HCT116 (cell line): ENCODE data around the gene LRP1B. TPM values are rescaled to one million over a fixed set of nuclear protein-coding genes. Genes with fewer than 3 reads are reported as not detected.

Experiments used
- ATAC-seq: fragments of 200-7000 bp; cut with Tn5 transposase; 2 replicates; pipeline ENCODE4 v1.9.1; 2020; ENCODE audit warnings: mild to moderate bottlenecking, moderate library complexity
- BruUV-seq: library from RNA; stranded (reverse); fragments of 400-500 nt; replicated peaks from 2 replicates; lab custom pipeline; 2021; lab: Mats Ljungman, UMichigan
- CTCF ChIA-PET: fragments of 300-600 bp; sonication (Branson Sonifier 250); formaldehyde crosslinking; loops from one replicate; lab custom pipeline; 2021; ENCODE audit warnings: antibody characterized with exemption; lab: Charles Lee
- POLR2A ChIA-PET: fragments of 300-600, 350-600 bp; sonication (Branson Sonifier 250); formaldehyde crosslinking; loops from one replicate; lab custom pipeline; 2021; ENCODE audit warnings: antibody characterized with exemption; lab: Charles Lee
- RAD21 ChIA-PET, 2 experiments: fragments of 300-600 bp; sonication (Branson Sonifier 250); formaldehyde crosslinking; loops; one replicate each; lab custom pipeline; 2023; ENCODE audit warnings: low total read pairs in 2 of 2; ENCODE audit not compliant: uncharacterized antibody in 2 of 2, unreplicated experiment in 2 of 2, low non-redundant PET in 1 of 2; lab: Charles Lee
- DNase-seq: peaks from one replicate; pipeline ENCODE4 v3.0.0-alpha.2; 2010; ENCODE audit warnings: low read depth, low spot score
- H2AFZ ChIP-seq: fragments of 200-600 bp; shearing (Covaris generic), sonication (generic); 2 replicates; pipeline ENCODE4 v1.6.1; 2017; ENCODE audit warnings: low read depth, mixed run types, mixed read lengths, antibody characterized with exemption, low read length; ENCODE audit not compliant: poor library complexity, severe bottlenecking
- H3K27ac ChIP-seq: 2 replicates; pipeline ENCODE4 v1.5.1; 2012; ENCODE audit warnings: low read depth, low read length
- H3K27me3 ChIP-seq: fragments of 200-600 bp; sonication (generic); 2 replicates; pipeline ENCODE4 v1.6.1; 2016; ENCODE audit warnings: mixed run types, low read length, mixed read lengths; ENCODE audit not compliant: insufficient read depth
- H3K36me3 ChIP-seq, 2 experiments: fragments of 200-500 bp in 1 of 2; fragments of 200-600 bp in 1 of 2; sonication (Bioruptor generic) in 1 of 2; sonication (generic) in 1 of 2; 2 replicates each; pipeline versions ENCODE4 v1.5.1 to v1.6.1; 2014 to 2016; ENCODE audit warnings: low read length in 2 of 2, inconsistent platforms in 1 of 2, mixed read lengths in 1 of 2, mixed run types in 1 of 2; ENCODE audit not compliant: insufficient read depth in 2 of 2, control insufficient read depth in 1 of 2
- H3K4me1 ChIP-seq, 2 experiments: fragments of 200-600 bp in 1 of 2; sonication (generic) in 1 of 2; 2 replicates each; pipeline versions ENCODE4 v1.5.1 to v1.6.1; 2012 to 2017; ENCODE audit warnings: low read length in 2 of 2, inconsistent platforms in 1 of 2, mild to moderate bottlenecking in 1 of 2, mixed read lengths in 1 of 2, mixed run types in 1 of 2, moderate library complexity in 1 of 2; ENCODE audit not compliant: insufficient read depth in 2 of 2, control insufficient read depth in 1 of 2
- H3K4me2 ChIP-seq: fragments of 200-600 bp; sonication (generic); 2 replicates; pipeline ENCODE4 v1.6.1; 2017; ENCODE audit warnings: mixed run types, low read length, mixed read lengths
- H3K4me3 ChIP-seq, 2 experiments: fragments of 200-600 bp in 1 of 2; sonication (generic) in 1 of 2; replicated peaks in 1 of 2; 2 replicates each; pipeline ENCODE4 v1.5.1; 2011 to 2016; ENCODE audit warnings: low read length in 2 of 2, control low read depth in 1 of 2, low read depth in 1 of 2, mild to moderate bottlenecking in 1 of 2, mixed read lengths in 1 of 2, mixed run types in 1 of 2
- H3K79me2 ChIP-seq: fragments of 200-600 bp; sonication (generic); 2 replicates; pipeline ENCODE4 v1.6.1; 2017; ENCODE audit warnings: mild to moderate bottlenecking, mixed run types, low read length, moderate library complexity, mixed read lengths; ENCODE audit not compliant: insufficient read depth
- H3K9ac ChIP-seq: fragments of 200-600 bp; sonication (generic); 2 replicates; pipeline ENCODE4 v1.6.1; 2016; ENCODE audit warnings: low read length, mixed read lengths
- H3K9me2 ChIP-seq: fragments of 200-600 bp; sonication (generic), shearing (Covaris generic); 2 replicates; pipeline ENCODE4 v1.6.1; 2017; ENCODE audit warnings: mixed run types, mild to moderate bottlenecking, moderate library complexity; ENCODE audit not compliant: insufficient read depth
- H3K9me3 ChIP-seq, 2 experiments: fragments of 200-500 bp in 1 of 2; fragments of 200-600 bp in 1 of 2; sonication (Bioruptor generic) in 1 of 2; sonication (generic) in 1 of 2; 2 replicates each; pipeline ENCODE4 v1.6.1; 2014 to 2017; ENCODE audit warnings: low read length in 2 of 2, mixed read lengths in 2 of 2, inconsistent platforms in 1 of 2, low read depth in 1 of 2, mild to moderate bottlenecking in 1 of 2, mixed run types in 1 of 2, moderate library complexity in 1 of 2; ENCODE audit not compliant: control insufficient read depth in 1 of 2, insufficient read depth in 1 of 2
- H4K20me1 ChIP-seq: fragments of 200-600 bp; sonication (generic), shearing (Covaris generic); 2 replicates; pipeline ENCODE4 v1.6.1; 2017; ENCODE audit warnings: mixed run types, mild to moderate bottlenecking, moderate library complexity; ENCODE audit not compliant: insufficient read depth
- CEBPB ChIP-seq: IDR thresholded peaks from 2 replicates; pipeline ENCODE4 v1.6.1; 2012; ENCODE audit warnings: low read depth
- EGR1 ChIP-seq: IDR thresholded peaks from 2 replicates; pipeline ENCODE4 v1.6.1; 2012; ENCODE audit warnings: low read depth
- ELF1 ChIP-seq: IDR thresholded peaks from 2 replicates; pipeline ENCODE4 v1.6.1; 2012; ENCODE audit warnings: low read depth, borderline replicate concordance
- EZH2 ChIP-seq: fragments of 200-600 bp; sonication (generic); IDR thresholded peaks from 2 replicates; pipeline ENCODE4 v1.6.1; 2017; ENCODE audit warnings: antibody characterized with exemption, mixed run types
- EZH2phosphoT487 ChIP-seq: fragments of 200-600 bp; IDR thresholded peaks from 2 replicates; pipeline ENCODE4 v1.6.1; 2018; ENCODE audit warnings: antibody characterized with exemption, borderline replicate concordance
- FOSL1 ChIP-seq: IDR thresholded peaks from 2 replicates; pipeline ENCODE4 v1.6.1; 2012; ENCODE audit warnings: low read depth
- JUND ChIP-seq: IDR thresholded peaks from 2 replicates; pipeline ENCODE4 v1.6.1; 2012
- POLR2A ChIP-seq: IDR thresholded peaks from 2 replicates; pipeline ENCODE4 v1.7.0; 2011; ENCODE audit warnings: borderline replicate concordance; ENCODE audit not compliant: insufficient read depth, insufficient read length; ENCODE audit errors: extremely low read depth
- POLR2AphosphoS5 ChIP-seq: IDR thresholded peaks from 2 replicates; pipeline ENCODE4 v1.6.1; 2011; ENCODE audit warnings: mild to moderate bottlenecking, low read depth, low read length, moderate library complexity
- RAD21 ChIP-seq: IDR thresholded peaks from 2 replicates; pipeline ENCODE4 v1.6.1; 2012; ENCODE audit warnings: low read depth, mild to moderate bottlenecking
- SIN3A ChIP-seq: IDR thresholded peaks from 2 replicates; pipeline ENCODE4 v1.6.1; 2012; ENCODE audit warnings: low read depth
- SRF ChIP-seq: IDR thresholded peaks from 2 replicates; pipeline ENCODE4 v1.6.1; 2012; ENCODE audit warnings: low read depth
- YY1 ChIP-seq: IDR thresholded peaks from 2 replicates; pipeline ENCODE4 v1.6.1; 2011; ENCODE audit warnings: low read length, low read depth, moderate library complexity, mild to moderate bottlenecking; ENCODE audit not compliant: insufficient replicate concordance; ENCODE audit errors: extremely low read depth
- ZFX ChIP-seq: fragments of 450-650 bp; IDR thresholded peaks from 2 replicates; pipeline ENCODE4 v1.6.1; 2017
- ZNF274 ChIP-seq: fragments of 200-500 bp; sonication (Bioruptor generic); IDR thresholded peaks from 2 replicates; pipeline ENCODE4 v1.6.1; 2014; ENCODE audit warnings: mild to moderate bottlenecking, low read depth, low read length, inconsistent platforms
- intact Hi-C: fragments of 100-400 bp; cut with micrococcal nuclease; formaldehyde crosslinking; loops from 2 replicates; pipeline ENCODE4 v1.10.0; 2022
- total RNA-seq: library from RNA; stranded (reverse); gene quantifications from one replicate; pipeline ENCODE4 v1.2.1, GENCODE V29; 2021; ENCODE audit not compliant: unreplicated experiment
- TF ChIP-seq, protein P1 (sequence below), 3 experiments: fragments of 200-600 bp in 1 of 3; sonication (generic) in 1 of 3; IDR thresholded peaks in 2 of 3; conservative IDR thresholded peaks in 1 of 3; 2 replicates each; pipeline ENCODE4 v1.5.1; 2012 to 2017; ENCODE audit warnings: low read depth in 2 of 3, low read length in 2 of 3, antibody characterized with exemption in 1 of 3, borderline replicate concordance in 1 of 3, control low read depth in 1 of 3, mild to moderate bottlenecking in 1 of 3, mixed read lengths in 1 of 3, mixed run types in 1 of 3, moderate library complexity in 1 of 3; ENCODE audit not compliant: insufficient read depth in 1 of 3
- TF ChIP-seq, protein P2 (sequence below): IDR thresholded peaks from 2 replicates; pipeline ENCODE4 v1.6.1; 2011; ENCODE audit warnings: mild to moderate bottlenecking, low read length, moderate library complexity; ENCODE audit not compliant: insufficient replicate concordance; ENCODE audit errors: extremely low read depth
- TF ChIP-seq, protein P3 (sequence below): IDR thresholded peaks from 2 replicates; pipeline ENCODE4 v1.6.1; 2012

Gene LRP1B
- total RNA-seq, 1 experiment from 2014 or later: 0.34 TPM

DNA sequence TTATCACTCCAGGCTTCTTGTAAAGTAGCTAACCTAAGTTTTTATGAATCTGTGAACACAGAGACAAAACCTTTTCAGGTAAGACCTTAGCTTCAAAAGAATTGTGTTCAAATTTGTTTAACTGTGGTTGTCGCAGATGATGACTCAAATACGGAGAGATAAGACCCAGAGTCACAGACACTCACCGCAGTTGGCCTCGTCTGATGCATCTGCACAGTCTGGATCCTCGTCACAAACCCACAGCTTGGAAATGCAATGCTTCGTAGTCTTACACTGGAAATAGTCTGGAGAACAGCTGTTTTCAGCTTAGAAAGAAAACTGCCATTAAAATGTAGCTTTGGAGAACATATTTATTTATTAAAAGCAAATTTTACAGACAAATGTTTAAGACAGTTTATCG lies 1688.5 kb downstream of the LRP1B start:
- BruUV-seq: no TSS peak
- H3K4me1 ChIP-seq: no peaks in the 10 kb centered on the region
- TF ChIP-seq ZFX (no peak), SRF (no peak), CEBPB (no peak), JUND (no peak), EZH2 (no peak), YY1 (no peak), RAD21 (no peak), ZNF274 (no peak), EGR1 (no peak), FOSL1 (no peak), POLR2AphosphoS5 (no peak), SIN3A (no peak), ELF1 (no peak), POLR2A (no peak), EZH2phosphoT487 (no peak)
- TF ChIP-seq, protein P1, sequence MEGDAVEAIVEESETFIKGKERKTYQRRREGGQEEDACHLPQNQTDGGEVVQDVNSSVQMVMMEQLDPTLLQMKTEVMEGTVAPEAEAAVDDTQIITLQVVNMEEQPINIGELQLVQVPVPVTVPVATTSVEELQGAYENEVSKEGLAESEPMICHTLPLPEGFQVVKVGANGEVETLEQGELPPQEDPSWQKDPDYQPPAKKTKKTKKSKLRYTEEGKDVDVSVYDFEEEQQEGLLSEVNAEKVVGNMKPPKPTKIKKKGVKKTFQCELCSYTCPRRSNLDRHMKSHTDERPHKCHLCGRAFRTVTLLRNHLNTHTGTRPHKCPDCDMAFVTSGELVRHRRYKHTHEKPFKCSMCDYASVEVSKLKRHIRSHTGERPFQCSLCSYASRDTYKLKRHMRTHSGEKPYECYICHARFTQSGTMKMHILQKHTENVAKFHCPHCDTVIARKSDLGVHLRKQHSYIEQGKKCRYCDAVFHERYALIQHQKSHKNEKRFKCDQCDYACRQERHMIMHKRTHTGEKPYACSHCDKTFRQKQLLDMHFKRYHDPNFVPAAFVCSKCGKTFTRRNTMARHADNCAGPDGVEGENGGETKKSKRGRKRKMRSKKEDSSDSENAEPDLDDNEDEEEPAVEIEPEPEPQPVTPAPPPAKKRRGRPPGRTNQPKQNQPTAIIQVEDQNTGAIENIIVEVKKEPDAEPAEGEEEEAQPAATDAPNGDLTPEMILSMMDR (IDR thresholded peaks at IDR 0.05 in 2 of 3, conservative IDR thresholded peaks at IDR 0.05 in 1 of 3; ENCODE audit: borderline replicate concordance in 1 of 3, insufficient read depth in 1 of 3, low read depth in 2 of 3, low read length in 2 of 3): no peak
- TF ChIP-seq, protein P2, sequence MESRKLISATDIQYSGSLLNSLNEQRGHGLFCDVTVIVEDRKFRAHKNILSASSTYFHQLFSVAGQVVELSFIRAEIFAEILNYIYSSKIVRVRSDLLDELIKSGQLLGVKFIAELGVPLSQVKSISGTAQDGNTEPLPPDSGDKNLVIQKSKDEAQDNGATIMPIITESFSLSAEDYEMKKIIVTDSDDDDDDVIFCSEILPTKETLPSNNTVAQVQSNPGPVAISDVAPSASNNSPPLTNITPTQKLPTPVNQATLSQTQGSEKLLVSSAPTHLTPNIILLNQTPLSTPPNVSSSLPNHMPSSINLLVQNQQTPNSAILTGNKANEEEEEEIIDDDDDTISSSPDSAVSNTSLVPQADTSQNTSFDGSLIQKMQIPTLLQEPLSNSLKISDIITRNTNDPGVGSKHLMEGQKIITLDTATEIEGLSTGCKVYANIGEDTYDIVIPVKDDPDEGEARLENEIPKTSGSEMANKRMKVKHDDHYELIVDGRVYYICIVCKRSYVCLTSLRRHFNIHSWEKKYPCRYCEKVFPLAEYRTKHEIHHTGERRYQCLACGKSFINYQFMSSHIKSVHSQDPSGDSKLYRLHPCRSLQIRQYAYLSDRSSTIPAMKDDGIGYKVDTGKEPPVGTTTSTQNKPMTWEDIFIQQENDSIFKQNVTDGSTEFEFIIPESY: no peak
- TF ChIP-seq, protein P3, sequence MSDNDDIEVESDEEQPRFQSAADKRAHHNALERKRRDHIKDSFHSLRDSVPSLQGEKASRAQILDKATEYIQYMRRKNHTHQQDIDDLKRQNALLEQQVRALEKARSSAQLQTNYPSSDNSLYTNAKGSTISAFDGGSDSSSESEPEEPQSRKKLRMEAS: no peak
- TF ChIP-seq, all 23 proteins: peak for 0
- H3K9ac ChIP-seq: no peak overlapping the region
- no peaks in the 10 kb centered on the region for H3K27me3 ChIP-seq
- H3K36me3 ChIP-seq: no peaks in the 10 kb centered on the region
- CTCF ChIA-PET: no interaction called here
- H3K79me2 ChIP-seq: no peaks in the 10 kb centered on the region
- DNase-seq: no peak
- intact Hi-C loops: no loop called here
- POLR2A ChIA-PET: no interaction called here
- ATAC-seq: no peak
- RAD21 ChIA-PET: no interaction called here
- H4K20me1 ChIP-seq: no peaks in the 10 kb centered on the region
- H3K4me3 ChIP-seq: no peak overlapping the region
- H3K9me3 ChIP-seq: no peaks in the 10 kb centered on the region
- H3K27ac ChIP-seq: no peak overlapping the region
- no peak overlapping the region for H3K4me2 ChIP-seq
- no peaks in the 10 kb centered on the region for H3K9me2 ChIP-seq
- no peak overlapping the region for H2AFZ ChIP-seq
